Measurements from ENCODE around the gene RPS6KA5.
"Not testable (repeated sequence)": the region's sequence is repeated elsewhere in the genome, so short reads cannot be mapped to it uniquely, and the experiment has no call there.

Gene RPS6KA5

DNA sequence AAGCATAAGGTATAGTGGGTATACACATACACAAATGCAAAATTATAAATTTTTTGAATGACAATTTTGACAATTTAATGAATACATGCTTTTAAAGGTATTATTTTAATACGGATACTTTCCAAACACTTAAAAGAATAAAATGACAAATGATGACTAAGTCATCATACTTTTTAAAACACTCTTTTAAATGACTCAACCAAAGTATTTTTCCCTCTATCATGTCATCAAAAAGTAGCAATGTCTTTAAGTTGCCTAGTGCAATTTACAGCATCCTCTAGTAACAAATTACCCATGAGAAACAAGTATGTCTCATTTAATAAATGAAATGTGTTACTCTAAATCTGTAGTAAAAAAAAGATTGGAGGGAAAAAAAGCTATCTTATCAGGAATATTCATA lies 73.3 kb downstream of the RPS6KA5 start:
- DNase-seq (ENCODE audit: extremely low spot score) = no peak
- TF ChIP-seq, protein P1, sequence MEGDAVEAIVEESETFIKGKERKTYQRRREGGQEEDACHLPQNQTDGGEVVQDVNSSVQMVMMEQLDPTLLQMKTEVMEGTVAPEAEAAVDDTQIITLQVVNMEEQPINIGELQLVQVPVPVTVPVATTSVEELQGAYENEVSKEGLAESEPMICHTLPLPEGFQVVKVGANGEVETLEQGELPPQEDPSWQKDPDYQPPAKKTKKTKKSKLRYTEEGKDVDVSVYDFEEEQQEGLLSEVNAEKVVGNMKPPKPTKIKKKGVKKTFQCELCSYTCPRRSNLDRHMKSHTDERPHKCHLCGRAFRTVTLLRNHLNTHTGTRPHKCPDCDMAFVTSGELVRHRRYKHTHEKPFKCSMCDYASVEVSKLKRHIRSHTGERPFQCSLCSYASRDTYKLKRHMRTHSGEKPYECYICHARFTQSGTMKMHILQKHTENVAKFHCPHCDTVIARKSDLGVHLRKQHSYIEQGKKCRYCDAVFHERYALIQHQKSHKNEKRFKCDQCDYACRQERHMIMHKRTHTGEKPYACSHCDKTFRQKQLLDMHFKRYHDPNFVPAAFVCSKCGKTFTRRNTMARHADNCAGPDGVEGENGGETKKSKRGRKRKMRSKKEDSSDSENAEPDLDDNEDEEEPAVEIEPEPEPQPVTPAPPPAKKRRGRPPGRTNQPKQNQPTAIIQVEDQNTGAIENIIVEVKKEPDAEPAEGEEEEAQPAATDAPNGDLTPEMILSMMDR (IDR thresholded peaks at IDR 0.05; ENCODE audit: control extremely low read depth, extremely low read depth, low read depth, missing control alignments) = no peak
- POLR2A ChIA-PET = no interaction called here
- CTCF ChIA-PET = no interaction called here

DNA sequence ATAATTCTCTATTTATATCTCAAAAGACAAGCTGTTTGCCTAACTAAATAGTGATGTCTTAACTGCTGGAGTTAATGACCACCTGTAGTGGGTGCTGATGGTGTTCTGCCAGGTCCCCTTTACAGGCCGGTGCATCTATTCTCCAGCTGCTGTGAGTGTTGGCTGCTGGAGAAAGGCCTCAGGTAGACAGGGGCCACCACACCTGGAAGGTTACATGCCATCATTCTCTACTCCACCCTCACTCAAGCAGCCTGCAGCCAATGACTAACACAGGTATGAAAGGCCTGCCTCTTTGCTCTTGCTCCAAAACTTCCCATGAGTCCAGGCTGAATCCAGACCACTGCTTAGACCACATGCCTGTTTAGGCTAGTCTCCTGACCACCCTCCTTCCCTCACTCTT lies 73.9 kb downstream of the RPS6KA5 start:
- DNase-seq (ENCODE audit: extremely low spot score) = no peak
- ChIA-PET POLR2A (no interaction called here), CTCF (no interaction called here)
- TF ChIP-seq, protein P1 (IDR thresholded peaks at IDR 0.05; ENCODE audit: control extremely low read depth, extremely low read depth, low read depth, missing control alignments) = no peak

DNA sequence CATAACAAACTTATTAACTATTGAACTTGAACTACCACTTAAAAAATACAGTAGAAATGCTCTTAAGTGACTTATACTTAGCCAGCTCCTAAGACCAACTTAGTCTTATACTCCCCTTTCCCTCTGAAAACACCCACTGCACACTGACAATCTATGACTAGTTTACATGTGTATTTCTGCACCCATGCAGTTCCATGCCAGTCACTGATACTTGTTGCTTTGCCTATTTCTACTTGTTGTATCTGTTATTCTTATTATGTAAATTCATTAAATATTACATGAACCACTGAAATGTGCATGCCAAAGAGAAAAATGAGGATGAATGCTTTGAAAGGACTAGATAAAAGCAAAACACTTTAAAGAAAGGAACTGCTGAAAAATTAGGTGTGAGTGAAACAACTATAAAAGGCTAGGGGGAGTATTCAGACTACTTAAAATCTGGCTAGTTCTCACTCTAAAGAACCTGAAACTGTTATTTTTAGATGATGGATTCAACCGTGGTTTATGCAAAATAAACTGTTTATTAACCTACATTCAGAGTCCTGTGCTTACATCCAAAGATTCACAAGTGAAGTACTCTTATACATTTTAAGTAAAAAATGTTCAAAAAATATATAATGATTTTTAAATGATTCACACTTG lies 74.7 kb downstream of the RPS6KA5 start:
- TF ChIP-seq, protein P1 (IDR thresholded peaks at IDR 0.05; ENCODE audit: control extremely low read depth, extremely low read depth, low read depth, missing control alignments) = peak; percentile 28
- ChIA-PET CTCF (interaction anchor here (0.9 kb wide), 1 partner anchor 15 kb away, joined by 3 read pairs; no protein-coding TSS in a partner anchor), POLR2A (no interaction called here)
- DNase-seq (ENCODE audit: extremely low spot score) = peak; percentile 45

DNA sequence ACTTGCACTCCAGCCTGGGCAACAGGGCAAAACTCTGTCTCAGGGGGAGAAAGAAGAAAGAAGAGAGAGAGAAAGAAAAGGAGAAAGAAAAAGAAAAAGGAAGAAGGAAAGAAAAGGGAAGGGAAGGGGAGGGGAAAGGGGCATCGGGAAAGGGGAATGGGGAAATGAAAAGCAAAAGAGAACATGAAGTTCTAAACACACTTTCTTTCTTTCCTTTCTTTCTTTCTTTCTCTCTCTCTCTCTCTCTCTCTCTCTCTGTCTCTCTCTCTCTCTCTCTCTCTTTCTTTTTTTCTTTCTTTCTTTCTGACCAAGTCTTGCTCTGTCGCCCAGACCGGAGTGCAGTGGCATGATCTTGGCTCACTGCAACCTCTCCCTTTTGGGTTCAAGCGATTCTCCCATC lies 76.9 kb downstream of the RPS6KA5 start:
- no peak for DNase-seq (ENCODE audit: extremely low spot score)
- TF ChIP-seq, protein P1 (IDR thresholded peaks at IDR 0.05; ENCODE audit: control extremely low read depth, extremely low read depth, low read depth, missing control alignments) = no peak
- CTCF ChIA-PET = interaction anchor here (1.5 kb wide), 1 partner anchor 17 kb away, joined by 4 read pairs; no protein-coding TSS in a partner anchor
- POLR2A ChIA-PET = interaction anchor here (0.6 kb wide), 1 partner anchor 128 kb away, joined by 6 read pairs; no protein-coding TSS in a partner anchor

DNA sequence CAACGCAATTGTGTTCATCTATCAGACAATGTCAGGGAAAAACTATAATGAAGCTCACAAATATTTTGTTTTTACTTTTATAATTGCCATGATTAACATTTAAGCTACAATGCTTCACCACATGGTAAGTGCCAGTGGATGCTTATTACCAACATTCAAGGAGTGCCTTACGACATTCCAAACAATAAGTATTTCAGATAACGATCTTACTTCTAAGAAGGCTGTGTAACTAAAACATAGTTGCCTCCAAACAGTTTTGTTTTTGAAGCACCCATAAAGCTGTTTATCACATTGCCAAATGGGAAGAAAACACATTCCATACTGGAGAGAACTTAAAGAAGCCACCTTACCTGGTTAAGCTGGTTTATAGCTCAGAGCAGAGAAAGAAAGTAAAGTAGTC lies 78.8 kb downstream of the RPS6KA5 start:
- POLR2A ChIA-PET = no interaction called here

DNA sequence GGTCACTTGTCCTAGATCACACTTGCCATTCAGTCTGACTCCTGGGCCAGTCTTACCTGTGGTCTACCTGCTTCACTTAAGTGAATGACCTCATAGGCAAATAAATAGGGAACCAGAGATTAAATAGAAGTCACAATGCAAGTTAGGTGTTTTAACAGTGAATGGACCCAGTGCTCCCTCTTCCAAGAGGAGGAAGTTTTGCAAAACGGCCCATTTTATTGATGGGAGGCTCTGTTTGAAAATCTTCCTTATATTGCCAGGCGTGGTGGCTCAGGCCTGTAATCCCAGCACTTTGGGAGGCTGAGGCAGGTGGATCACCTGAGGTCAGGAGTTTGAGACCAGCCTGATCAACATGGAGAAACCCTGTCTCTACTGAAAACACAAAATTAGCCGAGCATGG lies 79.8 kb downstream of the RPS6KA5 start:
- POLR2A ChIA-PET; CTCF ChIA-PET; DNase-seq (ENCODE audit: extremely low spot score): not testable (repeated sequence)

More for the DNA sequence above, 78.8 kb downstream of the RPS6KA5 start:
- CTCF ChIA-PET = interaction anchor here (0.9 kb wide), 2 partner anchors 11 to 13 kb away, joined by 3 to 4 read pairs; no protein-coding TSS in a partner anchor
- no peak for DNase-seq (ENCODE audit: extremely low spot score)
- TF ChIP-seq, protein P1 (IDR thresholded peaks at IDR 0.05; ENCODE audit: control extremely low read depth, extremely low read depth, low read depth, missing control alignments) = no peak

DNA sequence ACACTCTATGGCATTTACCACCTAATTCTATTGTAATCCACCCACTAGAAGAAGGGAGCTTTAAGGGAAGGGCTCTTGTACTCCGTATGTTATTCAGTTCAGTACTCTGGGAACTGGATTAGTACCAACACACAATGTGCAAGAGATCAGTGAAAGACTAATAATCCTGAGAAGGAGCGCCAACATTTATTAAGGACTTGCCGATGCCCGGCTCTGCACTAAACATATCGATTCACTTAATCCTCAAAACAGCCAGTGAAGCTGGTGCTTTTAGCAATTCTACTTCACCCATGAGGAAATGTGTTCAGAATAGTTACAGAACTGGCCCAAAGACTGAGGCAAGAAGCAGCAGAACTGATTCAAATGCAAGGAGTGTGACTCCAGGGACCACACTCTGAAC lies 80.9 kb downstream of the RPS6KA5 start:
- ChIA-PET POLR2A (no interaction called here), CTCF (no interaction called here)
- DNase-seq (ENCODE audit: extremely low spot score) = no peak
- TF ChIP-seq, protein P1 (IDR thresholded peaks at IDR 0.05; ENCODE audit: control extremely low read depth, extremely low read depth, low read depth, missing control alignments) = no peak
